Measurements from ENCODE around the gene ZNF254.
"Not testable (repeated sequence)": the region's sequence is repeated elsewhere in the genome, so short reads cannot be mapped to it uniquely, and the experiment has no call there.

ZNF254 gene

GRCh38 chr19:24073807-24074206, 13.2 kb upstream of the ZNF254 start:
- no peak for DNase-seq

- no peak for DNase-seq
Observed at GRCh38 chr19:24074720-24075454, 12.1 kb upstream of the ZNF254 start.

- not testable (repeated sequence) for DNase-seq
Observed at GRCh38 chr19:24075530-24075929, 11.5 kb upstream of the ZNF254 start.

GRCh38 chr19:24078680-24079079, 8.3 kb upstream of the ZNF254 start:
- DNase-seq, result no peak

GRCh38 chr19:24081056-24081455, 5.9 kb upstream of the ZNF254 start:
- no peak for DNase-seq

- no peak for DNase-seq
Observed at GRCh38 chr19:24098359-24098758, 11.4 kb downstream of the ZNF254 start.

- no peak for DNase-seq
Observed at GRCh38 chr19:24099829-24100228, 12.8 kb downstream of the ZNF254 start.

GRCh38 chr19:24100597-24100996, 13.6 kb downstream of the ZNF254 start:
- not testable (repeated sequence) for DNase-seq

- no peak for DNase-seq
Observed at GRCh38 chr19:24101459-24102115, 14.6 kb downstream of the ZNF254 start.

- DNase-seq, result no peak
Observed at GRCh38 chr19:24127601-24128000, 40.6 kb downstream of the ZNF254 start.

- DNase-seq, result no peak
Observed at GRCh38 chr19:24140099-24140498, 53.1 kb downstream of the ZNF254 start.

GRCh38 chr19:24140591-24140990, 53.6 kb downstream of the ZNF254 start:
- DNase-seq, result no peak

- DNase-seq, result no peak
Observed at GRCh38 chr19:24141612-24142011, 54.6 kb downstream of the ZNF254 start.

GRCh38 chr19:24142771-24143170, 55.8 kb downstream of the ZNF254 start:
- DNase-seq, result no peak

- no peak for DNase-seq
Observed at GRCh38 chr19:24159707-24160106, 72.7 kb downstream of the ZNF254 start.

GRCh38 chr19:24166055-24166454, 79.1 kb downstream of the ZNF254 start:
- DNase-seq, result no peak

GRCh38 chr19:24173882-24174281, 86.9 kb downstream of the ZNF254 start:
- no peak for DNase-seq

GRCh38 chr19:24177686-24178085, 90.7 kb downstream of the ZNF254 start:
- no peak for DNase-seq

- DNase-seq, result no peak
Observed at GRCh38 chr19:24178207-24178606, 91.2 kb downstream of the ZNF254 start.
